GM18499 (cell line): ENCODE results near the gene APLP2.
A peak's percentile ranks its signal among the peaks of the same experiment; 100 is the strongest.
"Not testable (repeated sequence)": the region's sequence is repeated elsewhere in the genome, so short reads cannot be mapped to it uniquely, and the experiment has no call there.

ENCODE experiments used
- ATAC-seq: cut with Tn5 transposase; IDR thresholded peaks from one replicate; pipeline ENCODE4 v1.9.1; 2021; ENCODE audit warnings: moderate number of reproducible peaks; ENCODE audit not compliant: insufficient read depth, unreplicated experiment

APLP2 gene

GRCh38 chr11:130163346-130164220 is 93.9 kb downstream of the APLP2 start:
- ATAC-seq, result no peak

DNA sequence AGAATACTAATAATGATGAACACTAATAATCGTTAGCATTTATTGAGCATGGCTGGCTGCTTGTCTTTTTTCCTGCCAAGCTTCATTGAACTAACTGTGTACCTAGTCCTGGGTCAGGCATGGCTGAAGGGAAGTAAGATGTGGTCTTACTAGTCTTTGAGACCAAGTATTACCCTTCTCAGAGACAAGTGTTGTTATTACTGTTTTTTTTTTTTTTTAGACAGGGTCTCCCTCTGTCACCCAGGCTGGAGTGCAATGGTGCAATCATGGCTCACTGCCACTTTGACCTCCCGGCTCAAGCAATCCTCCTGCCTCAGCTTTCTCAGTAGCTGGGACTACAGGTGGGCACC is 94.5 kb downstream of the APLP2 start:
- ATAC-seq, result no peak

DNA sequence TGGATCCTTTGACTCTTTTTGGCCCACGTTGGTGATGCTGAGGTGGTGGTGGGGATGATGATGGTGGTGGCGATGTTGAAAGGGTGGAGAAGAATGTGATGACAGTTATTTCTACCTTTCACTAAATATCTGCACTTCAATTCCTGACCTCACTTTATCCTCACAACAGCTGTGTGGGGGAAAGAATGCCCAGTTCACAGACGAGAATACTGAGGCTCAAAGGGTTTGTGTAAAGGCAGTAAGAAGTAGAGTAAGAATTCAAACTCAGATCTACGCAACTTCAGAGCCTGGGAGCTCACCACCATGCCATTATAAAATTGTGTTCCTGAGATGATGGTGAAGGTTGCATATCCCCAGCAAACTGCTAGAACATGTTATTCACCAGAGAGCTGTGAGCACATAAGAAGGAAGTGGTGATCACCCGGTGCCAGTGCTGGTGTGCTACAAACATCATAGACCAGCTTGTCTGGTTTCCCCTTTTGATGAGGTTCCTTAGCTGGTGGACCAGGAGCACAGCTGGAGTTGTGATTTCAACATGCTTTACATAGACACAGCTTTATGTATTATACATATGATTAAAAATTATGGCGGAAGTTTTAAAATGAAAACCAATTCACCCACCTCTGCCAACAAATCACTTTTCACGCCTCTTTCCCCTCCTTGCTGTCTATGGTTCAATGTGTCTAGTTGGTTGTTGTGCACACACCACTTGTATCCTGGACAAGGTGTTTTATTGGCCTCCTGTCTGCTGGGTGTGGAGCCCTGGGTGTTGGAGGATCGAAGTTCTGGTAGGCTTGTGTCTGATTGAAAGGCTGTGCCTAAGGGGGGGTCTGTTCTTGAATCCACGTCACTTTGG is 96.1 kb downstream of the APLP2 start:
- no peak for ATAC-seq

DNA sequence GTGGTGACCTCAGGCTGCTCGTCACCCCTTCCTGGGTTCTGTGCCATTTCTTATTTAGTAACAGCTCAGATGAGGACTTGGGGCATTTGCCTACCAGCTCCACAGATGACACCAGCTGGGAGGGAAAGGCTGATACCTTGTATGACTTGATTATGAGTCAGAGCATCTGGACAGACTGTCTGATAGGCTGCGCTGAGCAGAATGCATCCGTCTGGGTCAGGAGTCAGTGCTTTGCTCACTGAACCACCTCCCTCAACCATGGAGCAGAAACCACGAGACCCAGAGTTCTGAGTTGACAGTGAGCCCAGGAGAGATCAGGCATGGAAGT is 96.7 kb downstream of the APLP2 start:
- ATAC-seq, result no peak

DNA sequence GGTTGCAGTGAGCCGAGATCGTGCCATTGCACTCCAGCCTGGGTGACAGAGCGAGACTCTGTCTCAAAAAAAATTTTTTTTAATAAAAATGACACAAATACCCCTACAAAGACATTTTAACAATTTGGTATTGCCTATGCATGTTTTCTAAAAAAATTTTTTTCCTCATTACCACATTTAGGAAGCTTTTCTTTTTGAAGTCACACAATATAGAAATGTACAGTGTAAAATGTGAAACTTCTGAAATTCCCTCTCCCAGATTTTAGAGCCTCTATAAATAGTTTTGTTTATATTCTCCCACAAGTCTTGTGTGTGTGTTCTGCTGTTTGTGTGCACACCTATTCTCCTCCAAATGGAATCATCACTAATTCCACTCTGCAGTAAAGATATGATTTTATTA is 97.5 kb downstream of the APLP2 start:
- ATAC-seq, result no peak

- no peak for ATAC-seq
Observed at GRCh38 chr11:130168105-130168504, 98.4 kb downstream of the APLP2 start.

DNA sequence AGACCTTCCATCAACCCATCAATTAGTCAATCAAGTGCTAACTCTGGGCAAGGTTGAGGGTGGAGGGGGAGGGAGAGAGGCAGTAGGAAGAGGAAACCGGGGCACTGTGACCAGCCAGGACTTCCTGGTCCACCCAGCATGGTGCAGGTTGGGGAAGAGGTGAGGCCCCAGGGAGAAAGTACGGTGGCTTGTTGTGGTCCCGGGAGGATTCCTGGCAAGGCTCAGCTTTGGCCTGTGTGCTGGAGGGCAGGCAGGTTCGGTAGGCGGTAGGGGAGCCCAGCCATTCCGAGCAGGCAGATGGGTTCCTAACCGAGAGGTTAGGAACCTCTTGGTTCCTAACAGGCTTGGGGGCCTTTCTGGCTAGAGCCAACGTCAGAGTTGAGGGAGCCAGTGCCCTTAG is 100.7 kb downstream of the APLP2 start:
- no peak for ATAC-seq

GRCh38 chr11:130171534-130171933 is 101.8 kb downstream of the APLP2 start:
- no peak for ATAC-seq

DNA sequence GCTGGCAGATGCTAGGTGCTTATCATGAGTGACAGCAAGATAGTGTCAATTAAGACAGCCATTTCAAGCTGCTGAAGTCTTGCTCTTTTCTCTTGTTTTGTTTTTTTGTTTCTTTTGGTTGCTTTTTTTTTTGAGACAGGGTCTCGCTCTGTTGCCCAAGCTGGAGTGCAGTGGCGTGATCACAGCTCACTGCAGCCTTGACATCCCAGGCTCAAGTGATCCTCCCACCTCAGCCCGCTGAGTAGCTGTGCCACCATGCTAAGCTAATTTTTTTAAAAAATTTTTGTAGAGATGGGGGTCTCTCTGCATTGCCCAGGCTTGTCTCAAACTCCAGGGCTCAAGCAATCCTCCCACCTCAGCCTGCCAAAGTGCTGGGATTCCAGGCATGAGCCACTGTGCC is 102.3 kb downstream of the APLP2 start:
- ATAC-seq, result not testable (repeated sequence)

DNA sequence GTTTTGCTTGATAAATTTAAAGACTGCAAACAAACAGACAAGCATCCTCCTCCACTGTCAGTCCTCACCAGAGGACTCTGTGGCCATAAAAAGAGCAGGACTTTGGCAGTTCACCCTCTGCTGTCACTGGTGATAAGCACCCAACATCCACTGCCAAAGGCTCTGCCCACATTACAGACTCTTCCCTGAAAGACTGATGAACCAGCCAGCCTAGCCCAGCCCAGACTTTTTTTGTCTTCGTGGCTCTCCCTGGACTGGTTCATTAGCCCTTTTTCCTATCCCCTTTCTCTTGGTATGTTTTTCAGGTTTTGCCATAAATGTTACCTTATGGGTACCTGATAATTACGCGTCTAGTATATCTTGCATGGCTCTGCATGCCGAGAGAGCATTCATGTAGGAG is 104.9 kb downstream of the APLP2 start:
- ATAC-seq, result no peak

DNA sequence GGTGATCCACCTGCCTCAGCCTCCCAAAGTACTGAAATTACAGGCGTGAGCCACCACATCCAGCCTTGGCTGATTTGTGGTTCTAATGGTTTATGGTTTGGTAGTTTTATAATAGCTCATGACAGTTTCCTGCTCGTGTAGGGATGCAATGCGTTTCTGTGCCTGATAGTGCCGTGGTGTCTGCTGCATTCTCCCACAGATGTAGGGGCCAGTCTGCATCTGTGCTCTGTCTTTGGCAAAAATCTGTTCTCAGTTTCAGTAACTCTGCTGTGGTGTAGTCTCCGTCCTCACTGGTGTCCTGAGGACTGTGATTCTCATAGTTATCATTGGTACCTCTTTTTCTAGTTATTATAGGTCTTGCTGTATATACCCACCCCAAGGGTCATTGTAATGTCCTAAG is 106.2 kb downstream of the APLP2 start:
- no peak for ATAC-seq

- no peak for ATAC-seq
Observed at GRCh38 chr11:130177782-130178181, 108.1 kb downstream of the APLP2 start.

DNA sequence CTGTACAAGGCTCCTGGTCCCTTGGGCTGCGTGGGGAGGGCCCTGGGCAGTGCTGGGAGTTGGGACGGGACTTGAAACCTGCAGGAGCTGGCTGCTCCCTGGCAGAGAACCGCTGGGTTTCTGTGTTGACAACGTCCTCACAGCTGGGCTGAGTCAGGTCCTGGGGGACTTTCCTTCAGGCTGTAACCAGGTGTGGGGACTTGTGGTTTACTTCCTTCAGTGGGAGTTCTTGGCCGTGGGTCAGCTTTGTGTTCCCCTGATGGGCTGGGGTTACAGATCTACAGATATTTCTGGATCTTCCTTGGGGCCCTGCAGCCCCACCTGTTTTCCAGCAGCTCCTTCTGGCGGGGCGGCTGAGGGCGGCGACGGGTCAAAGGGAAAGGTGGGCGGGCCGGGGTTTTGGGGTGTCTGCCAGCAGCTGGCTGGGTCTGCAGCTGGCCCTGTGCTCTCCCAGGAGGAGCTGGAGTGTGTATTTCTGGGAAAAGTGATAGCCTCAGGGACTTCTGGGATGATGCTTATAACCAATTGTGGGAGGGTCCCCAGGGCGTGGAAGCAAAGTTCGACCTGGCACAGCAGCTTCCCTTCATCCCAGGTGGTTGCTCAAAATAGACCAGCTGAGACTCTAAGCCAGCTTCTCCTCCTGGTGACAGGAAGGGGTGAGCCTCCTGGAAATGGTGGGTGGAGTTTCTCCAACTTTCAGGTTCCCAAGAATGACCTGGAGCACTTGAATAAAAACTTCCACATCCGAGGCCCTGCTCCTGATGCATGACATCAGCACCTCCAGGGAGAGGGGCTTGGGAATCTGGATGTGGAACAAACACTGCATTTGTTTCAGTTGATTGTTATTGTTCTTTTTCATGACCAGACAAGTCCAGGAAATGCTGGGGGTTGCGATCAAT is 109.0 kb downstream of the APLP2 start:
- ATAC-seq, result no peak

DNA sequence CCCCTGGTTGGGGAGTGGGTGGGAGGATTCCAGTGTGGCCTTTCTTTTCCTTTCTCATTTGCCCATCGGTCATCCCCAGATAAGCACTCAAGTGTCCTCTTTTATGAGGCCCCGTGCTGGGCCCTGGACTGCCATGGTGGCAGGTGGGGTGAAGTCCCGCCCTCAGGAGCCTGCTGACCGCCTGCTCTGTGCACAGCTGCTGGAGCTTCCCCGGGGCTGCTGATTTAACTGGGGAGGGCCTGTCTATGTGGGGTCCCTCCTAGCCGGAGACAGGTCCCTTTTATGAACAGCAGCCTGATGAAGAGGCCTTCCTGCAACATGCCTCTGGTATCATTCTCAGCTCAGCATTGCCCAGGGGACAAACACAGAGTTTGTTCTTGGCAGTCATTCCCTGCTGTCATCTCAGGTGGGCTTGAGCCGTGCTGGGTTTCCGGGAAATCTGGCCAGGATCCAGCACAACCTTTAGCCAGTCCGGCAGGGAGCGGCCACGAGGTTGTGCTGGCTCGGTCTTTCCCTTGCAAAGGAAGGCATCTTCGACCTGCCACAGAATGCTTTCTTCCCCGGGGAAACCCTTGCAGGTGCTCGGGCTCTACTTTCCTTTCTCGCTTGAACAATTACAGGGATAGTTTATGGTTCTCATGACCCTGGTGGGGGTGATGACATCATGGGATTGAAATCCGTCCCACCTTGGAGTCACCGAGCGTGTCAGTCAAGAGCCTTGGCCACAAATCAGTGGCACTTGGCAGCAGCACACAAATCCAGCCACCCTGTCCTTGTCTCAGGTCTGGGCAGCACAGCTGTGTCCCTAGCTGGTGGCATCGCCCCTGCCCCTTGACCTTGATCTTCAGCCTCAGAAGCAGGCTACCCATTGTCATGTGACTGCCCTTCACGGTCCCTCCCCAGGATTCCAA is 110.0 kb downstream of the APLP2 start:
- no peak for ATAC-seq

- ATAC-seq, result peak; percentile 63
Observed at GRCh38 chr11:130180491-130180890, 110.8 kb downstream of the APLP2 start.

DNA sequence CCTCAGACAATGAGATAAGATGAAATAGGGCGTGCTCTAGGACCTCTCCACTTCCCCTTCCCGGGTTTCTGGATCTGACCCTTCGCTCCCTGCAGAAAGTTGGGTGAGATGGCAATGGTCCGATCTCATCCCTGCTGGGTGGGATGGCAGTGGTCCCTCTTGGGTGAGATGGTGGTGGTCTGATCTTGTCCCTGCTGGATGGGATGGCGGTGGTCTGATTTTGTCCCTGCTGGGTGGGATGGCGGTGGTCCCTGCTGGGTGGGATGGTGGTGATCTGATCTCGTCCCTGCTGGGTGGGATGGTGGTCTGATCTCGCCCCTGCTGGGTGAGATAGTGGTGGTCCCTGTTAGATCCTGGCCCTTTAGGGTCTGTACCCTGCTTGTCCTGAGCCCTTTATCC is 111.2 kb downstream of the APLP2 start:
- ATAC-seq, result no peak

- ATAC-seq, result no peak
Observed at GRCh38 chr11:130181295-130182272, 111.9 kb downstream of the APLP2 start.

- ATAC-seq, result no peak
Observed at GRCh38 chr11:130183878-130184610, 114.3 kb downstream of the APLP2 start.
